ENCODE data around the gene GCK. TPM values are rescaled to one million over a fixed set of nuclear protein-coding genes. Genes with fewer than 3 reads are reported as not detected.
A peak's percentile ranks its signal among the peaks of the same experiment; 100 is the strongest.

GCK gene
- total RNA-seq, 1 donor from 2014 or later, result 43.9 TPM

GRCh38 chr7:44133295-44133694 lies 55.9 kb downstream of the GCK start:
- no peak overlapping the region for H3K27ac Mint-ChIP-seq (ENCODE audit: unreplicated experiment)
- peaks cover 26% of the 10 kb centered on the region for H3K4me1 Mint-ChIP-seq (ENCODE audit: low read depth, unreplicated experiment)
- H3K27me3 Mint-ChIP-seq (ENCODE audit: unreplicated experiment), result peaks cover 3% of the 10 kb centered on the region
- H3K4me3 Mint-ChIP-seq (ENCODE audit: unreplicated experiment), result no peak overlapping the region
- no peak for TF ChIP-seq CTCF (IDR thresholded peaks at IDR 0.05; ENCODE audit: partially characterized antibody, unreplicated experiment)
- peaks cover 5% of the 10 kb centered on the region for H3K36me3 Mint-ChIP-seq (ENCODE audit: unreplicated experiment)
- DNase-seq, result no peak
- H3K9me3 Mint-ChIP-seq (ENCODE audit: unreplicated experiment), result peaks cover 5% of the 10 kb centered on the region

- peaks cover 15% of the 10 kb centered on the region for H3K36me3 Mint-ChIP-seq (ENCODE audit: unreplicated experiment)
- TF ChIP-seq CTCF (IDR thresholded peaks at IDR 0.05; ENCODE audit: partially characterized antibody, unreplicated experiment), result no peak
- H3K4me1 Mint-ChIP-seq (ENCODE audit: low read depth, unreplicated experiment), result peaks cover 18% of the 10 kb centered on the region
- H3K27ac Mint-ChIP-seq (ENCODE audit: unreplicated experiment), result no peak overlapping the region
- H3K27me3 Mint-ChIP-seq (ENCODE audit: unreplicated experiment), result peaks cover 8% of the 10 kb centered on the region
- H3K4me3 Mint-ChIP-seq (ENCODE audit: unreplicated experiment), result peak overlapping the region; percentile 20
- DNase-seq, result no peak
- H3K9me3 Mint-ChIP-seq (ENCODE audit: unreplicated experiment), result peaks cover 12% of the 10 kb centered on the region
Measured at GRCh38 chr7:44132039-44132438, 57.2 kb downstream of the GCK start.

- Mint-ChIP-seq H3K4me1 (ENCODE audit: low read depth, unreplicated experiment) (peaks cover 12% of the 10 kb centered on the region), H3K27ac (ENCODE audit: unreplicated experiment) (peak overlapping the region; percentile 55), H3K9me3 (ENCODE audit: unreplicated experiment) (peaks cover 13% of the 10 kb centered on the region), H3K27me3 (ENCODE audit: unreplicated experiment) (peaks cover 6% of the 10 kb centered on the region), H3K36me3 (ENCODE audit: unreplicated experiment) (peaks cover 19% of the 10 kb centered on the region), H3K4me3 (ENCODE audit: unreplicated experiment) (peak overlapping the region; percentile 20)
- peak; percentile 19 for TF ChIP-seq CTCF (IDR thresholded peaks at IDR 0.05; ENCODE audit: partially characterized antibody, unreplicated experiment)
- peak; percentile 63 for DNase-seq
Measured at GRCh38 chr7:44131173-44132029, 57.8 kb downstream of the GCK start.

- DNase-seq, result no peak
Measured at GRCh38 chr7:44128721-44129582, 60.3 kb downstream of the GCK start.

More at GRCh38 chr7:44128721-44129582, 60.3 kb downstream of the GCK start:
- Mint-ChIP-seq H3K4me3 (ENCODE audit: unreplicated experiment) (no peak overlapping the region), H3K9me3 (ENCODE audit: unreplicated experiment) (peaks cover 16% of the 10 kb centered on the region), H3K27me3 (ENCODE audit: unreplicated experiment) (peaks cover 5% of the 10 kb centered on the region), H3K36me3 (ENCODE audit: unreplicated experiment) (peaks cover 16% of the 10 kb centered on the region), H3K4me1 (ENCODE audit: low read depth, unreplicated experiment) (peaks cover 9% of the 10 kb centered on the region), H3K27ac (ENCODE audit: unreplicated experiment) (no peak overlapping the region)
- no peak for TF ChIP-seq CTCF (IDR thresholded peaks at IDR 0.05; ENCODE audit: partially characterized antibody, unreplicated experiment)

All from glutamatergic neuron (in vitro differentiated cells).